HG02870 (cell line): ENCODE data around the gene CADM1.

Source experiments
- ATAC-seq: cut with Tn5 transposase; IDR thresholded peaks from one replicate; pipeline ENCODE4 v1.9.1; 2021; ENCODE audit warnings: mild to moderate bottlenecking, moderate library complexity; ENCODE audit not compliant: unreplicated experiment

CADM1 gene

DNA sequence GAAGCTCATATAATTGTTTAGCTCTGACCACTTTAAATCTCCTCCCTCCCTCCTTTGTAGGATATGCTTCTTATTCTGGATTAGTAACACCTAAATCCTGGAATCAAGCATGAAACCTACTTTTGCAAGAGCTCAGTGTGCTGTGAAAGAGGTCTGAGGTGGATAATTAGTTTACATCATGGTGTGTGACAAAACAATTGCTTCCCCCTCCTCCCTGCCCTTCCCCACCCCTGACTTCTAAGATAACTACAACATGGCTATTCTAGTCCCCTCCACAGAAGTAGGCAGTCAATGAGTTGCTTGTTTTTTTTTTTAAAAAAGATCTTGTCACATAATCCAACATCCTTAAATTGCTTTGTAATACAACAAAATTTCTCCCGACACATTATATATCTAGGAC is 314.0 kb downstream of the CADM1 start:
- no peak for ATAC-seq

DNA sequence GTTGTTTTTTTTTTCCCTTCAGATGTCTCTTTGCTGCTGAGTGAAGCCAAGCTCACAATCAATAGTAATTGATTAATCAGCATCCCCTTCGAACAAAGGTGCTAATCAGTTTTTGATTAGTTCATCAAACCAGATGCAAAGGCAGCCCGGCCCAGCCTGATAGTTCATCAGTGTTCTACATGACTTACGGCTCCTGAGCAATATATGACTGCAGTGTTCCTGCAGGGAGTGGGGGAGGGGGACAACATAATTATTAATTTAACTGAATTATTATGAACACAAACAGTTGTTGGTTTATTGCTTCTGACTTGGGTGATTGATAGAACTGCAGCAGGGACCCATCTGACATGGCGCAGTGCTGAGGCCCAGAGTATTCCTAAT is 315.3 kb downstream of the CADM1 start:
- no peak for ATAC-seq

DNA sequence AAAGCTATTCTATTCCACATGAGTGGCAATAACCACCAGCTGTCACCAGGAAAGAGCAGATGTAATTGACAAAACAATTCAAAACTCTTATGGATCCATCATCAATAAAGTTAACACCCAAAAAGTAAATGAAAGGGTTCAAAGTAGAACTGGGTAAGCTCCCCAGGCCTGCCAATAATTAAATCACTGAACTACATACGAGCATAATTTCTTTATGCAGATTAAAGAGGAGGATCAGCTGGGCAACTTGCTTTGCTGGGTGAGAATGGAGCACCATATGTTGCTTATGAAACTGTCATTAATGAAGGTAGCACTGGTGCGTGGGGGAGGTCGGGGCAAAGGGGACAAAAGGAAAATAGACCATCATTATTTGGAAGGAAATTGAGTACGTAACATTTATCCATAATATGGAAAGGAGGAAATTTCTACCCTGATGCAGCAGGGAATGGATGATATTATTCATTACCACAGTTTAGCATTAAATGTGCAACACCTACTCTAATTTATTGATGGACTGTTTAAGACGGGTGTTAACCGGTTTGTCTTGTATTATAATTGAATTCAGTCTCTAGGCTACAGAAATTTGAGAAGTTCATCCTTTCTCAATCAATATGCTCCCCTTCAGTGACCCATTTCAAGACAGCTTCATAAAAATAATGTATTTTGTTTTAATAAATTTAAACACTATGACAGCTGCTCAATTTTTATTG is 315.9 kb downstream of the CADM1 start:
- no peak for ATAC-seq

DNA sequence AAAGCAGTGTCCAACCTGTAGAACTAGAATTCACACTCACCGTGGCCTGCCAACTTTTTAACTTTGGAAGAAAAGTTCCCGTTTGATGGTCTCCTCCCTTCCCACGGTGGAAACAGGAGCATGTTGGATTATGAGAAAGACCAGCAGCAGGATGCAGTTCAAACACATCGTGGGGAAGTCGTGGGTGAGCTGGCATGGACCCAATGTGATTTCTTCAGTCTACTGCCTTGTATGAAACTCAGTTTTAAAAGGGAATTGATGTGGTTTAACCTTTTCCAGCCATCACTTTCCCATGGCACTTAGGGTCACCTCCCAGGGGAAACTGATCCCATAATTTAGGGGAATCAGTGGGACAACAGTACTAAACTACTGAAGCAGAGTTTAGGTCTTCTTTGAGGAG is 318.3 kb downstream of the CADM1 start:
- no peak for ATAC-seq

DNA sequence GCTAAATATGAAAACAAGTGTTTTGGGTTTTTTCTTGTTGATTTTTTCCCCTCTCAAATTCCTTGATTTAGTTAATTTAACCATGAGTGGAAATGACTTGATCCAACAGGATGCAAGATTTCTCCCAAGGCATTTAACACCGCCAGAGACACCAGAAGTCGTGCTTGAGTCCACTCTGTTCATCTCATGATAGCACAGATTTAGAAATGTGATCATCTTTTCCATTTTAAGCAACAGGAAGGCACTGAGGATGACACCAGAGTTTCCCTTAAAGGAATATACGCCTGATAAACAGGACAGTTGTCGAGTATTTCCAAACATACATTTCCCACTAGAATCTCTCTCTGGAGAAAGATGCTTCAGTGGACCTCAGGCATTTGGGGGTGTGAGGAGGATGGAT is 318.7 kb downstream of the CADM1 start:
- ATAC-seq, result no peak

DNA sequence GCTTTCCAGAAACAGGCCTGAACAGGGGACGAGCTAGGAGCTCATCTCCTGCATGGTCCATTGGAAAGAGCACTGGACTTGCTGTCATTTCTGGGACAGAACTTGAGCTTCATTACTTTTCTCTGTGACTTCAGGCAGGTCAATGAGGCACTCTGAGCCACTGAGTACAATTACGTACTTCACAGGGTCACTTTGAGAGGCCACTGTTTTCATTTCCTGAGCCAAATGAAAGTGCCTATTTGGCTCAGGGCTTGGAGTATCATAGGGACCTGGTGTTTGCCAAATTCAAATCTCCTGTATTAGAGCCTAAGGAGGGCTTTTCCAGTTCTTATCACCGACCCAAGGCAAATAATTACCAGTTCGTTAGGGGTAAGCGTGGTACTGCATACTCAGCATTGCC is 319.3 kb downstream of the CADM1 start:
- no peak for ATAC-seq

DNA sequence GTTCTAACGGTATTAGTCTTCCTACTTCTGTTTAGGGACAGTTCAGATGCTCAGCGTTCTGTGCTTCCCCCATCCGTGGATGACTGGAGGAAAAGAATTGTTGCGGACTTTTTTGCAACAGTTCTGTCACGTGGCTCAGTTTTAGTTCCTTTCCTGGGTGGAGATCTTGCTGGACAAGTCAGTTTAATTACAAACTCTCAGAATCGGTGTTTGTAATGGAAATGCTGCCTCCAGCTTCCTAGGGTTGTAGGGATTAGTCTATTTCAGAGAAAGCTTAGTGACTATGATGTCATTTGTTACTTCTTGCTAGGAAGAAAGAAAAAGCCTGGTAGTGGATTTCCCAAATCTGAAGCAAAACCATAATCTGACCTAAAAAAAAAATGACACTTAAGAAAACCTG is 320.4 kb downstream of the CADM1 start:
- no peak for ATAC-seq

DNA sequence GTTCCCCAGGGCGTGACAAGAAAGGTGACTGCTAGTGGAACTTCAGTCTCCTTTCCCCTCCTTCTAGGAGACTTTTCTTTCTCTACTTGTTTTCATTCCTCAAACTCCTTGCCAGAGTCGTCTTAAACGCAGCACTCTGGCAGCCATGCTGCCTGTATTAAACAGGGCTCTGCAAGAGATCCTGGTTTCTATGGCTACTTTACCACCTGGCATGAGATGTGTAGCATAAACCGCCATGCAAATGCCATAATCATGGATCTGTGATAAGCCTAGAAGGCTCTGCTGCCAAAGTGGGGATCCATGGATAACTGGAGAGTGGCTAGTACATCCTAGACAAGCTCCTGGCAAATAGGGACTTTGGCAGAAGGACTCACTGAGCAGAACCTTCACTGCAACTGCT is 321.1 kb downstream of the CADM1 start:
- no peak for ATAC-seq

DNA sequence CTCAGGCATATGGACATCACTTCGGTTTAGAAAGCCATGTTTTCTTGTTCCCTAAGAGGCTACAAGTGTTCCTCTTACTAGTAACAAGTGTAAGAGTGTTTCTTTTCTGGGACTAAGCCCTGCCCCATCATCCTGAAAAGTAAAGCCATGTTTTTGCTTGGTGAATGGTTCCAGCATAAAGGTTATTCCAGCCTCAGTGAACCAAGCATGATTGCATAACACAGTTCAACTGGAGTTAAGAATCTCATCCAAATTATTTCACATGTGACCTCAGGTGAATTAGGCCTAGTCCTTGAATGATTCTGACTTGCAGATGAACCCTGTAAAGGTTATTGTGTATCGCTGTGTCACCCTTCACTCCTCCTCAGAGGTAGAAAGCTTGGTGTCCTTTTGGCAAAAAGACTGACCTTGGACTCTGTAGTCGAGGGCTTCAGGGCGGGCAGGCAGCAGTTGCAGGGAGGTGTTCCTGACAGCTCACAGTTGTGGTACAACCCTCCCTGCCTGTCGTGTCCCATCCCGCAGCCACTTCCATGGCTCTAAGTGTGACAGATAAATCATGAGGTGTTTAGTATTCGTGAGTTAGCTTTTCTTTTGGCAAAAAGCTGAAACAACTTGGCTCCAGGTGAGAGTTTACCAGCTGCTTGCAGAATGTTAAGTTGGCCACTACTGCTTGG is 321.8 kb downstream of the CADM1 start:
- ATAC-seq, result no peak

DNA sequence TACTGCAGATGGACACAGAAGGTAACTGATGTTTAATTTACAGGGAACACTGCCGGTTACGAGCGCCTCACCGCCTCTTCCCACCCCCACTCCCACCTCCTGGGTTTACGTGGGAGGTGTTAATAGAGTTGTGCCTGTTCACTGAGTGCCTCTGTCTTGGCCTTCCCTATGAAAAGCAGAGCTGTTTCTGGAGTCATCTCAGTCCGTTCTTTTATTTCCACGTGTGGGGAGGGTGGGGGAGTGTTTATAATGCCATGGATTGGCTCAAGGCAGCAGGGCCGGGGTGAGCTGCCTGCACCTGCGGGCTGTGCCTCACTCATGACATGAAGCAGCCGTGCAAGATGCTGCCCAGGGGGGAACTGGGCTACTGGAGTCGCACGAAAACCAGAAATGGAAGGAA is 322.7 kb downstream of the CADM1 start:
- ATAC-seq, result no peak

DNA sequence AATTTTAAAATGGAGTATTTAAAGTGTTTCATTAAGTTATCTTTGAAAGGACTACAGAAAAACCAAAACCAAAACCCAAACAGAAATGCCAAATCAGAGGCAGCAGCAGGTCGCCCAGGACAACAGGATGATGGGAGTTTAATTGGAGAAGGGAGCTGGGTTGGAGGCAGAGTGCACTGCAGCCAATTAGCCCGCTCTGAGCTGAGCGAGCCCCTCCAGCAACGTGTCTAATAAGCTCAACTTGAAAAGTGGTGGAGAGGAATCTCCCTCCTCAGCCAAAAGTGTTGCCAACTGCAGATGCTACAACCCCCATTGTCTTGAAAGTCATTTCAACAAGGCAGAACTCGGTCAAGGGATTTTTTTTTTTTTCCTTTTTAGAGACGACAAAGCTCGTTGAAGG is 323.9 kb downstream of the CADM1 start:
- no peak for ATAC-seq

DNA sequence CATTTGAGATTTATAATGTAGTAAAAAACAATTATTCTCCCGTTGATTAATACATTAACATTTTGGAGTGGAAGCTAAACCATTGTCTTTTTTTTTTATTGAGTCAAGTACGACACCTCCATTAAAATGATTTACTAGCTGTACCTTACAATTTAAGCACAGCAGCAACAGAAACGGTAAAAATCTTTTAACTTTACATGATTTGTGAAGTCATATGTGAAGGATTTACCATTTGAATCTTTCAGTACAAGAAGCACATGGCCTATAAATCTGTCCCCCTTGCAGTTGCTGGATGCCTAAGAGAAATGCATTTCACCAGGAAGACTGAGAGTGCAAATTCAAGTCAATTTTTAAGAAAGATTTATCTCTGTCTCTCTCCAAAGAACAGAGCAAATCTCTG is 324.6 kb downstream of the CADM1 start:
- ATAC-seq, result no peak

DNA sequence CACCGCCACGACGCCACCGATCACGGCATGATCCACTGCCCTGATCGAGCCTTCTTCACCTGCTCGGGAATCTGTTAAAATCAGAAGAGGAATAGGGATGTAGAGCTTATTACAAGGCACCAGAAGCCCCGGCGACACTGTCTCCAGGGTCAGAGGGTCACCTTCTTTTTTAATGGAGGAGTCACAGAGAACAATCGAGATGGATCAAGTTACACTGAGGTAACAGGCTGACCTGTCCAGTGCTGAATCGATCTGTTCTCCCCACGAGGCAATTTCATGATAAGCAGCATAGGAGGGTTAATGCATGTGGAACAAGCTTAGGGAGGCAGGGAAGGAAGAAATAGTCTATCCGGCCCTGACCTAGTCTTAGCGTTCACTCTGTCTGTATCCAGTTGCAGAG is 325.5 kb downstream of the CADM1 start:
- no peak for ATAC-seq

DNA sequence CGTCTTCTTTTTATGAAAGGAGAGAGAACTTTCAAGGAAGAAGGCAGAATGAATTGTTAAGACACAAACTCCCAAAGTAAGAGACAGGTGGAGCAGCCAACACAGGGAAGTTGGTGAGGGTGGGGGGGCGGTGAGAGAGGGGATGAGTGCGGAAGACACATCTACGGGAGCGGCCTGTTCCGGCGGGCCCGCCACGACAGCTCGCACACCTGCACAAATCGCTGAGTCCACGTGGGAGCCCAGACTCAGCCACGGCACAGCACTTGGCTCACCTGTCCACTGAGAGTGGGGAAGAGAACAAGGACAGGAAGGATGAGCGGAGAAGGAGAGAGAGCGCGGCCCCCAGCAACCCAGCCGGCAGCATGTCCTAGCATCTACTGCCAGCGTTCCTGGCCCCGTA is 331.1 kb downstream of the CADM1 start:
- ATAC-seq, result no peak

DNA sequence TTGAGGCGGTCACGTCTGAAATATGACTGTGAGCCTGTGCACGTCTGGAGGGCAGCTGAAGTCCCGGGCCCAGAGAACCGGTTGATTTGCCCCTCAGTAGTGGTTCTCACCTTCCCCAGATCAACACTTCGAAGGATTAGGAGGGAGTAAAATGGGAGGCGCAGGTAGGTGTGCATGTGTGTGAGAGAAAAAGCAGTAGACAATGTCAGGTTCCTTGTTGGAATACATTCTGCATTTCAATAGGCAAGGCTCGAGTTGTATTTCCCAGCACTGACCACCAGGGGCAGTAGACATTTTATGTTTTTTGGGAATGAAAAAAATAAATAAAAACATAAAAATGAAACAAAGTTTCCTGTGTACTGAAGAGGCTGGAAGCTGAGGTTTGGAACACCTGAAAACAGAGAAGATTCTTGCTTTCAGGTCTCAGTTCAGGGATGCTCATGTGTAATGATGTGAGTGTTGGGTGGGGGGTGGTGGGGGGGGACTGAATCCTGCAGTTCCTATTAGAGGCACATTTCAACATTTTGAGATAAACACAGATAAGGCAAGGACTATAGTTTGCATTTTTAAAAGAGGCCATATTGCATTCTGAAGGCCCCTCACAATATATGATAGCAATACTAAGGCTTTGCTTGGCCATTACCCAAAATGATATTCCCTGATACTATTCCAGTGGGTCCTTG is 333.9 kb downstream of the CADM1 start:
- no peak for ATAC-seq

DNA sequence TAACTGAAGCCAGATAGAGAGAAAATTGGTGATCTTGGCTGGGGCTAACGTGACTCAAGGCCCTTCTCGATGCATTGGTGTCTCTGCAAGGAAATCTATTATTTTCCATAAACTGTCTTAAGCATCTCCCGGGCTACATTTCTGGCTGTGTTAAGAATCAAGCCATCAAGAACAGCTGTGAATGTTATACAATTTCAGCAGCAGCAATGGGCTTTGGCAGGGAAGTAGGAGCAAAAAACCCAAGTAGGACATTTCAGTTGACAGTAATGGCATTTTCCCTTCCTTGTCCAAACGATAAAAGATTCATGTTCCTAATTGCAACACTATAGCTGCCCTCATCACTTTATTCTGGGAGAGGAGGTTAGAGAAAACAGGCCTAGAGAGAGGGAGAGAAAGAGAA is 335.0 kb downstream of the CADM1 start:
- no peak for ATAC-seq

DNA sequence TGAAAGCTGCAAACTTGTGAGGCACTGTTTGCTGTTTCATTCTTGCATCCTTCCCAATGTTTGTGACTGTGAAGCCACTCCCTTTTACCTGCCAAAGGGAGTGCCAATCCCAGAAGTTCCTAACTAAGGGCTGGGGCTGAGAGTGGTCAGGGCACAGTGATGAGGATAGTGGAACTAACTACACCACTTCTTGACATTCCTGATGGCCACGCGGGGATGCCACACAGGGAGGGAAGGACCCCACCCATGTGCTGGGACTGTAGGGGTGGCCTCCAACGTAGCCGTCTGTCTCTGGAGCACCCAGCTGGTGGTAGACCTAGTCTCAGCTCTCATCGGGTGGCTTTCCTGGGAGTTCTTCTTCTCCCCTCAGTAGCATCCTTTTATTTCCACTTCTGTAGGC is 335.5 kb downstream of the CADM1 start:
- no peak for ATAC-seq

DNA sequence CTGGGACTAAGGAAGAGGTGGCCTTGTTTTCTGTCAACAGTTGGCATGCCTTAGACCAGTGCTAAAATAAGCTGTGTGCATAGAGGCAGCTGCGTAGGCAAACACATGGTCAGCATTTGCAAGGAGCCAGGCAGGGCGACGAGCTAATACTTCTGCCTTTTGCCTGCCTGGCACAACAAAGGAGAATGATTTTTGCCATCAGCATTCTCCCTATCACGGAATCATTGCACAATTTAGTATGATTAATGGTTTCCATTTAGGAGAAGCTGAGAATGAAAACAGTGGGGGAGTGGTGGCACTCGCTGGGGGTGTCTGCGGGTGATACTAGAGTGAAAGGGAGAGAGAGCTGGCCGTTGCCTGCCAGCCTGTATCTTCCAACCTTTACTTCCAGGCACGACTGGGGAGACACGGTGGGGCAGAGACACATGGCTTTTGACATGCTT is 336.0 kb downstream of the CADM1 start:
- no peak for ATAC-seq

DNA sequence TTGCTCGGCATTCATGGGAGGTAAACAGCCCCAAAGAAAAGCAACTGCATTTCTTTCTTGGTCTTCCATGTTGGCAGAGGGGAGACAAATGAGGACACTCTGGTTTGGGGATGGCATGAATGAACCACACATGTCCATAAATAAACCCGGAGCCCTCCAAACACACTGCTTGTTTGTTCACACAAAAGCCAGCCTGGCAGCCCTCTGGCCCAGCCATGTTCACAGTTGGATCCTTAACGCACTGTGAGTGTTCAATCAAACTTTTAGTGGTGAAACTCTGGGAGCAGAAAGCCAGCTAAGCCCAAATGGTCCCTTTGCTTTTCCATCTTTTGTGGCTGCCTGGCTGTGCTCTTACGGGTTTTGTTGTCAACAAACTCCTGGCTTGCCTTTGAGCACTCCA is 336.8 kb downstream of the CADM1 start:
- no peak for ATAC-seq

DNA sequence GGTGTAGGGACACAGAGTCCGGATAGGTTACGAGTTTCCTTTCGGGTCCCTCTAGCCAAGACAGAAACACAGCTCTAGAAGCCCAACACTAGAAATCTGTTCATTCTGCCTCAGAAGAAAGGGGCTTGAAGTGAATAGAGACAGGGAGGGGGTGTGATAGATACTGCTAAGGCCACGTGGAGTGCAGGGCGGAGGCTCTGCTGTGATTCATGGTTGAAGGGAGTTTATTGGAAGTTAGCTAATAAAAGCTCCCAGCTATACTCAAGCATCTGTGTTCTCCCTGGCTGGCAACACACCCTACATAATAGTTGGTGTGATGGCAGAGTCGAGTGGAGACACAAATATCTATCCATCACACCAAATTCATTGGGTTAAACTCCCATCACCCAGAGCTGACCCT is 337.4 kb downstream of the CADM1 start:
- ATAC-seq, result no peak

DNA sequence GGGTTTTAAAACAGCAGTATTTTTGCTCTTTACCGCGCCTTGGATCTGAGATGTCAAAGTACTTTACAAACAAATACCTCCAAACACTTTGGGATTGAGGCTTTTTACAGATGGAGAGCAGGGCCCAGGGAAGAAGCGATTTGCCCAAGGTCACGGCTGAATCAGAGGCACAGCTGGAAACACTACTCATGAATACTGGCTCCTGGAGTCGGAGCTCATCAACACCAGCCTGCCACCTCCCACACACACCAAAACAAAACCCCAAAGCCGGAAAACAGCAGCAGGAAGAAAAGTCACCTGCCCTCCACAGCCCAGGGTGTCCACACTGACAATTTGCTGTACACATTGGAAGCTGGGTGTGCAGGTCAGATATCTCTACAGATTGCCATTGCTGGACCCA is 339.4 kb downstream of the CADM1 start:
- no peak for ATAC-seq

DNA sequence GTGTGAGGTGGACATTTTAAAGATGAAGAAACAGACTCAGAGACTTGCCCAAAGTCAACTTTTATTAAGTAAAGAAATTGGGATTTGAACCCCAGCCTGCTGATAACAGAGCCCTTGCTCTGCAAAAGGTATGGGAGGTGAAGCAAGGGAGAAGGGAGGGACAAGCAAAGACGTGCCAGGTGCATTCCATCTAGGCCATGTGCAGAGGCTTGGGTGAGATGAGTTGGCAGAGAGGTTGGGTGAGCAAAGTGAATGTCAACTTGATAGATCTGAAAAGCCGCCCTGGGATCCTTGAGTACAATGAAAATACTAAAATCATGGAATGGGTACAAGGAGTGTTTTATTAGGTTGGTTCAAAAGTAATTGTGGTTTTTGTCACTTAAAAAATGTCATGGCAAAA is 341.3 kb downstream of the CADM1 start:
- no peak for ATAC-seq
